ENCODE data around the gene PRRG2. TPM values are rescaled to one million over a fixed set of nuclear protein-coding genes. Genes with fewer than 3 reads are reported as not detected.
A peak's percentile ranks its signal among the peaks of the same experiment; 100 is the strongest.

The PRRG2 gene
- total and polyA plus RNA-seq, 2 of the 13 experiments (the other 11 are each of a cell fraction or from before 2014, with no cell fraction given) = 0.66 to 0.82 TPM

DNA sequence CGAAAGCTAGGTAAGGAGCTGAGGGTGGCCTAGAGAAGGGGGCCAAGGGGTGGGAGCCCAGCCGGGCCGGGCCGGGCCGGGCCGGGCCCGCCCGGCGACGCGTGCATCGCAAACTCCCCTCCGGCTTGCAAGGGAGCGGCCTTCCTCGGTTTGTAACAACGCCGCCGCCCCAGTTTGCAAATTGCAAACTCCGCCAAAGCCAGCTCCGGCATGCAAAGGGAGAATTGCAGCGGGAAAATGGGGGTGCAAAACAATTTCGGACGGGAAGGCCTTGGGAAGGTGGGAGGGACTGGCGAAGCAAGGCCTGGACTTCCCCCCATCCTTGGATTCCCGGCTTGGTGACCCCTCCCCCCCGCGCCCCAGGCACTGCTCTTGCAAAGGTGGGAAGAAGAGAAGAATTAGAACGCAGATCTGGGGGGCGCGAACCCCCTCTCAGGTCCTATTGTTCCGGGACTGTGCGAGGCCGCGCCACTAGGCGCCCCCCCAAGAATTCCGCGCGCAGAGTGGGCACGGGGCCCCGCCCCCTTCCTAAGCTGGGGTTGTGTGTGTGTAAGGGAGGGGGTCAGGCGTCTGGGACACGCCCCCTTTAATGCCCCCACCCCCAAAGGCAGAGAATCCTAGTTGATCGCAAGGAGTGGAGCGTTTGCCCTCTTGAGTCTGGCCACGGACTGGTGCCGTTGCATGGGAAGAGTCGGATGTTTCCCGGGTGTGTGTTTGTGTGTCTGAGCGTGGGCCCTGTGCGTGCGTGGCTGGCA is 10.8 kb downstream of the PRRG2 start (continued):
- no peak for TF ChIP-seq ZNF609 (CRISPR knock-in tag; IDR thresholded peaks at IDR 0.05; ENCODE audit: borderline replicate concordance)
- TF ChIP-seq NAIF1 (CRISPR knock-in tag; IDR thresholded peaks at IDR 0.05; ENCODE audit: borderline replicate concordance) = no peak
- TF ChIP-seq, protein P1, sequence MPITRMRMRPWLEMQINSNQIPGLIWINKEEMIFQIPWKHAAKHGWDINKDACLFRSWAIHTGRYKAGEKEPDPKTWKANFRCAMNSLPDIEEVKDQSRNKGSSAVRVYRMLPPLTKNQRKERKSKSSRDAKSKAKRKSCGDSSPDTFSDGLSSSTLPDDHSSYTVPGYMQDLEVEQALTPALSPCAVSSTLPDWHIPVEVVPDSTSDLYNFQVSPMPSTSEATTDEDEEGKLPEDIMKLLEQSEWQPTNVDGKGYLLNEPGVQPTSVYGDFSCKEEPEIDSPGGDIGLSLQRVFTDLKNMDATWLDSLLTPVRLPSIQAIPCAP (CRISPR knock-in tag; IDR thresholded peaks at IDR 0.05; ENCODE audit: low read depth) = no peak
- TF ChIP-seq ZNF501 (CRISPR knock-in tag; IDR thresholded peaks at IDR 0.05) = peak; percentile 60; the same call in 1 of the 2 replicates
- TF ChIP-seq AHR (CRISPR knock-in tag; IDR thresholded peaks at IDR 0.05) = no peak
- TF ChIP-seq ZNF253 (CRISPR knock-in tag; IDR thresholded peaks at IDR 0.05; ENCODE audit: borderline replicate concordance) = no peak
- TF ChIP-seq, protein P2, sequence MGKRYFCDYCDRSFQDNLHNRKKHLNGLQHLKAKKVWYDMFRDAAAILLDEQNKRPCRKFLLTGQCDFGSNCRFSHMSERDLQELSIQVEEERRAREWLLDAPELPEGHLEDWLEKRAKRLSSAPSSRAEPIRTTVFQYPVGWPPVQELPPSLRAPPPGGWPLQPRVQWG (CRISPR knock-in tag; IDR thresholded peaks at IDR 0.05; ENCODE audit: borderline replicate concordance, low read depth) = no peak
- TF ChIP-seq THAP11 (CRISPR knock-in tag; IDR thresholded peaks at IDR 0.05) = no peak
- TF ChIP-seq ZNF569 (CRISPR knock-in tag; IDR thresholded peaks at IDR 0.05; ENCODE audit: borderline replicate concordance) = no peak
- TF ChIP-seq MXD1 (CRISPR knock-in tag; IDR thresholded peaks at IDR 0.05) = peak; percentile 44; the same call in 1 of the 2 replicates
- TF ChIP-seq, protein P3, sequence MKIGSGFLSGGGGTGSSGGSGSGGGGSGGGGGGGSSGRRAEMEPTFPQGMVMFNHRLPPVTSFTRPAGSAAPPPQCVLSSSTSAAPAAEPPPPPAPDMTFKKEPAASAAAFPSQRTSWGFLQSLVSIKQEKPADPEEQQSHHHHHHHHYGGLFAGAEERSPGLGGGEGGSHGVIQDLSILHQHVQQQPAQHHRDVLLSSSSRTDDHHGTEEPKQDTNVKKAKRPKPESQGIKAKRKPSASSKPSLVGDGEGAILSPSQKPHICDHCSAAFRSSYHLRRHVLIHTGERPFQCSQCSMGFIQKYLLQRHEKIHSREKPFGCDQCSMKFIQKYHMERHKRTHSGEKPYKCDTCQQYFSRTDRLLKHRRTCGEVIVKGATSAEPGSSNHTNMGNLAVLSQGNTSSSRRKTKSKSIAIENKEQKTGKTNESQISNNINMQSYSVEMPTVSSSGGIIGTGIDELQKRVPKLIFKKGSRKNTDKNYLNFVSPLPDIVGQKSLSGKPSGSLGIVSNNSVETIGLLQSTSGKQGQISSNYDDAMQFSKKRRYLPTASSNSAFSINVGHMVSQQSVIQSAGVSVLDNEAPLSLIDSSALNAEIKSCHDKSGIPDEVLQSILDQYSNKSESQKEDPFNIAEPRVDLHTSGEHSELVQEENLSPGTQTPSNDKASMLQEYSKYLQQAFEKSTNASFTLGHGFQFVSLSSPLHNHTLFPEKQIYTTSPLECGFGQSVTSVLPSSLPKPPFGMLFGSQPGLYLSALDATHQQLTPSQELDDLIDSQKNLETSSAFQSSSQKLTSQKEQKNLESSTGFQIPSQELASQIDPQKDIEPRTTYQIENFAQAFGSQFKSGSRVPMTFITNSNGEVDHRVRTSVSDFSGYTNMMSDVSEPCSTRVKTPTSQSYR (CRISPR knock-in tag; IDR thresholded peaks at IDR 0.05; ENCODE audit: borderline replicate concordance) = peak; percentile 47; the same call in 1 of the 2 replicates
- no peak for TF ChIP-seq ATF5 (CRISPR knock-in tag; IDR thresholded peaks at IDR 0.05; ENCODE audit: low read depth)
- TF ChIP-seq ZFAT (CRISPR knock-in tag; conservative IDR thresholded peaks at IDR 0.05) = no peak
- no peak for TF ChIP-seq ZNF24 (IDR thresholded peaks at IDR 0.05)
- TF ChIP-seq KDM5A (IDR thresholded peaks at IDR 0.05; ENCODE audit: borderline replicate concordance, low read length) = 0 out of 2 replicates have a peak, but pooled peaks have one; percentile 26
- TF ChIP-seq ATF2 (CRISPR knock-in tag; IDR thresholded peaks at IDR 0.05) = no peak

Data from HepG2 (cell line).